DMS114 treated with DMSO at 0.1 percent for 48 hours (cell line): ENCODE data around the gene TTLL1.
"Not testable (repeated sequence)": the region's sequence is repeated elsewhere in the genome, so short reads cannot be mapped to it uniquely, and the experiment has no call there.

Experiments
- DNase-seq: peaks from one replicate; lab custom pipeline; 2025; ENCODE audit not compliant: unreplicated experiment; lab: John Stamatoyannopoulos, UW

TTLL1 gene

DNA sequence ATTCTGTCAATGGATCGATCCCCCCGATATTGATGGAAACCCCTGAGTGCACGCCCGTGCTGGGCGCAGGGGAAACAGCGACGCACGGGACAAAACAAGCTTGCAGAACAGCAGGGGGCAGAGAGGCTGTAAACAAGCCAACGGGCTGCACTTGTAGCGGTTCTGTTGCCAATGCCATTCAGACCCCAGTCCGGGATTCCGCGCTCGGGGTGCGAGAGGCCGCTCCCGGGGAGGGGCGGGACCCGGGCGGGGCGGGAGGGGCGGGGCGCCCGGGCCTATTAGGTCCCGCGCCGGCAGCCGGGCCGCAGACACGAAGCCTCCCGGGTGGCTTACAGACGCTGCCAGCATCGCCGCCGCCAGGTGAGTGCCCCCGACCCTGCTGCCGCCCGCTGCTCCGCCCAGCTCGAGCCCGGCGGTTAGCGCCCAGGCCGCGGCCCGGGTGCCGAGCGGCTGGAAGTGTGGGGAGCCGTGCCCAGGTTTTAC is 21.3 kb upstream of the TTLL1 start, which contains the start of gene BIK:
TSS of gene BIK (plus strand) at position 307 of the 483 bp plus-strand sequence. CDS start 13,273 bp downstream, outside the sequence.
- no peak for DNase-seq

DNA sequence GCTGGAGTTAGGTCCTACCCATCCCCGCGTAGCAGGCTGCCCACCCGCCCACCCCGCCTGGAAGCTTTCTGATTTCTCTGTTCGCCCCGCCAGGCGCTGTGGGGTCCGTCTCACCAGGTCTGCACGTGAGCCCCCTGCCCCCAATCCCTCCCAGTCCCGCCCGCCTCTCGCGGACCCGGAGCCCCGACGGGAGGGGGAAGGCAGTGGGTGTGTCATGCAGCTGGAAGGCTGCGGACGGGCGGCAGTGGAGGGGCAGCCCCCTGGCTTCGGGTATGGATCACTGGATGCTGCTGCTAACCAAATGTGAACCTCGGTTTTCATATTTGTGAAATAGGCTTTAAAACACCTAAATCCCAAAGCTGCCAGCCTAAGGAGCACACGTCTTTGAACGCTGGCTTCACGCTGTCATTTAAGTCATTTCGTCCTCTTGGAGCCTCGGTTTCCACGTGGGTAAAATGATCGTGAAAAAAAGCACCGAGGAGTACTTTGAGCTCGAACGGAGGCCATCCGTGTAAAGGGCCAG is 20.8 kb upstream of the TTLL1 start:
- DNase-seq: peak; percentile 3

DNA sequence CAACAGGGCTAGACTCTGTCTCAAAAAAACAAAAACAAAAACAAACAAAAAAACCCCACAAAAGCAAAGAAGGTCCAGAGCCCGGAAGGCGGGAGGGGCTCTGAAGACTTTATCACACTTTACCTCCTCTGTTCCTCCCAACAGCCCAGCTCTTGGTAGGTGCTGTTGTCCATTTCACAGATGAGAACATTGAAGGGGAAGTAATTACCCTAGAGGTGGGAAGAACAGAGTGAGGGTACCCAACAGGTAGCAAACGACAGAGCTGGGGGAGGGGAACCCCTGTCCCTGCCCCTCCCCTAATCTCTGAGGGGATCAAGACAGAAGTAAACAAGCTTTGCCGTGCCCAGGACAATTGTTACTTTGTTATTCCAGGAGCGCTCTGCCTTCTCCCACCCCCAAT is 20.3 kb upstream of the TTLL1 start:
- DNase-seq: no peak

DNA sequence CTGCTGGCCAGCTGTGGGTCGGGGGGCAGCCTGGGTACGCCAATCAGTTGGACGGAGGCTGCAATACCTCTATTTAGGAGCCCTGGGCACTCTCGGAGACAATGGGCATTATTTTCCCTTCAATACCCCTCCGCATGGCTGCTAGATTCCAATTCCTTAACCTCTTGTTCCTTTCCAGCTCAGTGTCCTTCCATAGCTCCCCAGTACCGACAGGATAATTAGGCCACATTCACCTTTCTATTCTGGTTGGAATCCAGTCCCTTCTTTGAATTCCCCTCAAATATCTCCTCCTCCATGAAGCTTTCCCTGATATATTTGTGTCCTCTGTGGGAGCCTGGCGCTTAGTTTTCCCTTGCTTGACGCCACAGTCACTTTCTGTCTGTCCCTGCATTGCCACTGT is 17.1 kb upstream of the TTLL1 start:
- no peak for DNase-seq

DNA sequence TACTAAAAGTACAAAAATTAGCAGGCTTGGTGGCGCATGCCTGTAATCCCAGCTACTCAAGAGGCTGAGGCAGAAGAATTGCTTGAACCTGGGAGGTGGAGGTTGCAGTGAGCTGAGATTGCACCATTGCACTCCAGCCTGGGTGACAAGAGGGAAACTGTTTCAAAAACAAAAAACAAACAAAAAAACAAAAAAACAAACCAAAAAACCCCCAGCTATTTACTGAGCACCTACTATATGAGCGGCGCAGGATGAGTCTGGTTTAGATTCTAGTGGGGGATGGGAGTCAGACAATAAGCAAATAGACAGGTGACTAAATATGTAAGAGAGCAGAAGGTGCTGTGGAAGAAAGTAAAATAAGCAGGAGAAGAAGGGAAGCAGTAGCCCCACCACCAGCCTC is 15.8 kb upstream of the TTLL1 start:
- DNase-seq: not testable (repeated sequence)

DNA sequence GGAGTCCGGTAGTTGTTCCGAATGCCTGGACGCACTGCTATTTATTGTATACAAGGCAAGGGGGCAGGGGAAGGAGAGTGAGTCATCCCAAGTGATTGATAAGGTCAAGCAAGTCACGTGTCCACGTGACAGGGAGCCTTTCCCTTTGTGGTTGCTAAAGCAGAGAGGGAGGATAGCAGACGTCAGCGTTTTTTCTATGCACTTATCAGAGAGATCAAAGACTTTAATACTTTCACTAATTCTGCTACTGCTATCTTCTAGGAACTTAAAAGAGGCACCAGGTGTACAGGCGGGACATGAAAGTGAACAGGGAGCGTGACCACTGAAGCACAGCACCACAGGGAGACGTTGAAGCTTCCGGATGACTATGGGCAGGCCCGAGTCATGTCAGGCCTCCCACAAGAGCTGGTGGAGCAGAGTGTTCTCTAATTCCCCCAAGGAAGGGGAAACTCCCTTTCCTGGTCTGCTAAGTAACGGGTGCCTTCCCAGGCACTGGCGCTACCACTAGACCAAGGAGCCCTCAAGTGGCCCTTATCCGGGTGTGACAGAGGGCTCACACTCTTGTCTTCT is 14.9 kb upstream of the TTLL1 start:
- not testable (repeated sequence) for DNase-seq

DNA sequence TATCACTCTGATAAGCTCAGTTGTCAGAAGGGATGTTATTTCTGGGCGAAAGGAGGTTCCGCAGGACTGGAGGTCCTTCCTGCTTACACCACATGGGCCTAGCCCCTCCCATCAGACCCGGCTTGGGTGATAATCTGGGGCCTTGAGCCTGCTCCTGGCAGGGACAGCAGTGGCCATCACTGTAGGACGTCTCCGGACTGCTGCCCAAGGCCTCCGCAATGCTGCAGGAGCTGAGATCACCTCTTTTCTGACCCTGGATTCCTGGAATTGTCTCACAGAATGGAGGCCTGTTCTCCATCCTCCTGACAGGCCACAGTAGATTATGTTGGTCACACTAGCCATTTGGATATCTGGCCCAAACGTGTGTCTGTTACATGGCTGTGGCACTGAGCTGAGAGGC is 12.1 kb upstream of the TTLL1 start:
- DNase-seq: no peak

DNA sequence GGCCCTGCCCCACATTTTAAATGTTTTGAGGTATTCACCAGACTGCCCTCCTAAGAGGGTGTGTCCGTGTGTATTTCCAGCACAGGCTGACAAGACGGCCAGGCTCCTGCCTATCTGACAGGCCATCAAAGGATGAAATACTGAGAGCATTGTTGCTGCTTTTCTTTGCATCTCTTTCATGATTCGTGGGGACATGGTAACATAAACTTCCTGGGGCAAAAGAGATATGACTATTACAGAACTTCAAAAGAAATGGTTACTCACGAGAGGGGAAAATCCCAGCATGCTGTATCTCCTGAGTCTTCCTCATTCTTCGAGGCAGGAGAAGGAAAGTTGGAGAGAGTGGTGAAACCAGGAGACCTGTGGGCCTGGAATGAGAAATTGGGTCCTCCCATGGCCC is 11.0 kb upstream of the TTLL1 start:
- DNase-seq: no peak

DNA sequence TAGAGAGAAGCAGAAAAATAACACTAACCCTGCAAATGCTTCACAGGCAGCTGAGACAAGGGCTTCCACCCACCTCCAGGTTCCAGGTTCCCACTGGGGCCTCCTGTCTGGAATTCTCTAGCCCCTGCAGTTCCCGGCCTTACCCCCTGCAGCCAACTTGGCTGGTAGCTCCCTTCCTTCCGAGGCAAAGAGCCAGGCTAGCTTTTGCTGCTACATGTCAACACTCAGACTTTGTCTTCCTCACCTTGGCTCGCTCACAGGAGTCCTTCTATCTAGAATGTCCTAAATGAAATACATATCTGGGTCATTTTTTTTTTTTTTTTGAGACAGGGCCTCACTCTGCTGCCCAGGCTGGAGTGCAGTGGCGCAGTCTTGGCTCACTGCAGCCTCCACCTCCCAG is 9.9 kb upstream of the TTLL1 start:
- no peak for DNase-seq

DNA sequence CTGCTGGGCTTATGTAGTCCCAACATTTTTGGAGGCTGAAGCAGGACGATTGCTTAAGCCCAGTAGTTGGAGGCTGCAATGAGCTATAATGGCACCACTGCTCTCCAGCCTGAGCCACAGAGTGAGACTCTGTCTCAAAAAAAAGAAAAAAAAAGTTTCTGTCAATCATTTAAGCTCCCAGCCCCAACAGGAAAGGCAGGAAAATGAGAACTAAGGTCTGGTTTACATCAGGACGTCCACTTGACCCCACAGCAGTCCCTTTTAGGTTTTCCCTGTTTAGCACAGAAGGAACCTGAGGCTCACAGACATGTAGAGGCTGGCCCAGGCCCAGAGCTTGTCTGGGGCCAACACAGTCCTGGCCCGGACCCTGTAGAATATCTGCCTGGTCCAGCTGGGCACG is 9.2 kb upstream of the TTLL1 start:
- no peak for DNase-seq

DNA sequence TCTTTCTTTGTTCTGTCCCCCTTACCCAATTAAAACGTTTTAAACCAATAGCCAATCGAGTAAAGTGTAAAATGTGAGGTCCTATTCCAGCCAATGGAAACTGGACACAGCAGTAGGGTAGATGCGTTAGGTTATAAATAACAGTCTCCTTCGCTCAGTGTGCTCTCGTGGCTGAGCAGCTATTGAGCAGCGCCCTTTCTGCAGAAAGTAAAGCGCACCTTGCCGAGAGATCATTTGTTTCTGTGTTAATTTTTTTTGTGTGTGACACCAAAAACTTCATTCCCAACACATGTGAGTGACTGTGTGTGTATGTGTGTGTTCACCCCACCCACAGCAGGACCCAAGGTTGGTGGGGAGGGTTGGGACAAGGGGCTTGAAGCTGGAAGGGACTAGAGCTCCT is 7.2 kb upstream of the TTLL1 start:
- no peak for DNase-seq

DNA sequence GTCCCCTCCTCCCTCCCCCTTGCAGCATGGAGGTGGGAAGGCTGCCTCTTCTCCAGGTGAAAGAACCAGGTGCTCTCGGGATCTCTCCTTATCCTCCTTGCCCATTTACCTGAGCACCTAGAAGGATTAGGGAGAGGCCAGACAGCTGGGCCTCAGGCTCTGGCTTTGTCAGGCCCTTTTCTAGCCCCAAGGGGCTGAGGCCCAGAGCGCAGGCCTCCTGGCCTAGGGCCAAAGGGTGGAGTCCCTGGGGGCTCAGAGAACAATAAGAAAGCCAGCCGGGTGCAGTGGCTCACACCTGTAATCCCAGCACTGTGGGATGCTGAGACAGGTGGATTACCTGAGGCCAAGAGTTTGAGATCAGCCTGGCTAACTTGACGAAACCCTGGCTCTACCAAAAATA is 5.4 kb upstream of the TTLL1 start:
- DNase-seq: no peak

DNA sequence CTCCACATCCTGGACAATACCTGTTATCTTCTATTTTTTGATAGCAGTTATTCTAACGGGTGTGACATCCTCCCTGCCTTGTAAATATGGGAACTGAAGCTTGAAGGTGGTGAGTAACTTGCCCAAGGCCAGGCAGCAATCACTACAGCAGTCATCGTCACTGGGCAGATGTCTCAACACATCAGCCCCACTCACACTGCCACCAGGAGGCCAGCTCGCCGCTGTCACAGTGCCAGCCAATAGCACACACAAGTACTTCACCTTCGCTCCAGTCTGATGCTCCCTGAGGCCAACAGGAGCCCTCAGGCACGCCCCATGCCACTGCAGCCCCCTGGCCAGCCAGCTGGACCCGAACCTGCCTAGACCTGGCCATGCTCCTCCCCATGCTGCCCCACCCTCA is 4.9 kb upstream of the TTLL1 start:
- DNase-seq: no peak

DNA sequence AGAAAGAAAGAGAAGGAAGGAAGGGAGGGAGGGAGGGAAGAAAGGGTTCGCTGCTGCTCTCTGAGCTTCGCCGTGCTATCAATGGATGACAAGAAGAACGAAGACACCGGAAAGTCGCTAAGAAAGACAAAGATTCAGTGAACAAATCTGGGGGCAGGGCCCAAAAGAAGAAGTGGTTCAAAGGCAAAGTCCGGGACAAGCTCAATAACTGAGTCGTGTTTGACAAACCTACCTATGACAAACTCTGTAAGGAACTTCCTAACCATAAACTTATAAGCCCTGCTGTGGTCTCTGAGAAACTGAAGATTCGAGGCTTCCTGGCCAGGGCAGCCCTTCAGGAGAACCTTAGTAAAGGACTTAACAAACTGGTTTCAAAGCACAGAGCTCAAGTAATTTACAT is 2.9 kb upstream of the TTLL1 start:
- no peak for DNase-seq

DNA sequence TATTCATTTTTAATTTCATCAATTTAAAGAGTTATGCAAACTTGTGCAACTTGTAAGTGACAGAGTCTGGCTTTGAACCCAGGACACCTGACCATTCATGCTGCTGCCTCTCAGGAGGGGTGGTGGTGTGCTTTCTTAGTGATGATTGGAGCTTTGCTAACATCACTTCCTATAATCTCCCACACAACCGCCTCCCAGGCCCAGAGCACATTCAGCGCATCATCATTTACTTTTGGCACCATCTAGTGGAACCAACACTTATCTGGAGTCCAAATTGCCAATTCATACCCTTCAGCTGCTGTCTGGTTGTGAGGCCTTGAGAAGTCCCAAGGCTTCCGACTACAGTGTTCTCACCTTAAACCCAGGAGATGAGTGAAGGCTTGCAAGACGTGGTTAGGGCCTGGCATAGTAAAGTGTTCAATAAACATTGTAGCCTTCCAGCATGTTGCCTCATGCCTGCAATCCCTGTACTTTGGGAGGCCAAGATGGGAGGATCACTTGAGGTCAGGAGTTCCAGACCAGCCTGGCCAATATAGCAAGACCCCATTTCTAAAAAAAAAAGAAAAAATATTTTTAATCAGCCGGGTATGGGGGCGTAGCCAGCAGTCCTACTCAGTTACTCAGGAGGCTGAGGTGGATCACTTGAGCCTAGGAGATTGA is 1.1 kb upstream of the TTLL1 start:
- peak; percentile 92 for DNase-seq

DNA sequence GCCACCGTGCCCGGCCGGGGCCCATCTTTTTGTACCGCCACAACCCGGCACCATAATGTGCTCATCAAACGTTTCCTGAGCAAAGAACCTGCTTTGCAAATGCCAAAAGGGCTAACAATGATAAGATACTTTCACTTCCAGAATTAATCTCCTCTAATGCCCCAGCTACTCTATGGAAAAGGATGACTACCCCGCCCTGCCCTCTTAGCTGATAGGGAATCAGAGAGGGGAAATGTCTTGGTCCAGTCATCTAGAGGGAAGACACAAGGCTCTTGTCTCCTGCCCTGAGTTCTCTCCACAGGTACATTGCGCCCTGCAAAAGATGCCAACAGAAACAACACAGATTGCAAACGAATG is 586 bp downstream of the TTLL1 start:
- DNase-seq: no peak

DNA sequence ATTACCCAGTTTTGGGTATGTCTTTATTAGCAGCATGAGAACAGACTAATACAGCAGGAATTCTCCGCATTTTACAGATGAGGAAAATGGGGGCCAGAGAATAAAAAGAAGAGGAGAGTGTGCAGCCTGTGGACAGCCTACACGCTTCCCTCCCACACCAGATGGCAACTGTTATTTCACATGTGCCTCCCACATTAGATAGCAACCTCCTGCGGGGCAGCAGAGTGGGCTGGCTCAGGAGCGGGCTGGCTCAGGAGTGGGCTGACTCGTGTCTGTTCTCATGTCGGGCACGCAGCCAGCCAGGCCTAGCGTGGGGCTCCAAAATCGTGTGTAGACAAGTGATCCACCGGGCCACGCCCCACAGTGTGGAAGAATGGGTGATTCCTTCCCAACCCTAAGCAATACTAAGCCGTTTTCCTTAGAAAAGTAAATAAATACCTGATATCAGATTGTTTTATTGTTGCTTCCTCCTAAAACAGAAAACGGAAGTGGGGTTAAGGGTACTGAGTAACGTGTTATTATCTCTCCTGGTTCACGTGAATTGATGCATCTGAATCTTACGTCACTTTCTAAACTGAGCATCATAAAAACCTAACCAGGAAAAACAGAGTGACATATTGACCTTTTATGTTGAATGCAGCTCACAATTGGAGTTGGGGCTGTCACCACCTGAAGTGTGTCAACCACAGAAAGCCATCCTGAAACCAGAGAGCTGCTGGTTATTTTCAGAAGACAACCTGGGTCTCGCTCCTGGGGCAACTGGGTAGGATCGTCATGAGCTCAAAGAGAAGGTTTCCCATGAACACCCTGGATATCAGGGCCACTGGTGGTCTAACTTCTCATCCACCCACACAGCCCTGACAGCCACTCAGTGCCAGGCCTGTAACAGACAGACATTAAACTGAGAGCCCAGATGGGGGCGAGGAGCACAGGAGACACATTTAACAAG is 3.3 kb downstream of the TTLL1 start:
- no peak for DNase-seq

DNA sequence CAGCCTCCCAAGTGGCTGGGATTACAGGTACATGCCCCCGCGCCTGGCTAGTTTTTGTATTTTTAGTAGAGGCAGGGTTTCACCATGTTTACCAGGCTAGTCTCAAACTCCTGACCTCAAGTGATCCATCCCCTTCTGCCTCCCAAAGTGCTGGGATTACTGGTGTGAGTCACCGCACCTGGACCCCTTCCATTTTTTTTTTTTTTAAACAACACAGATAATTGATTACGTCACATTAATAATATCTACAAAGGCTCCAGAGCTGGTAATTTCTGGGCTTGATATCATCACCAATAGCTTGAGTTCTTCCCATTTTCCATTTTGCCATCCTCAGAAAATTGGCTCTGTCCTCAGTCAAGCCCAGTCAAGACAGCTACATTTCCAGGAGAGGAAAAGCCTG is 7.2 kb downstream of the TTLL1 start:
- no peak for DNase-seq

DNA sequence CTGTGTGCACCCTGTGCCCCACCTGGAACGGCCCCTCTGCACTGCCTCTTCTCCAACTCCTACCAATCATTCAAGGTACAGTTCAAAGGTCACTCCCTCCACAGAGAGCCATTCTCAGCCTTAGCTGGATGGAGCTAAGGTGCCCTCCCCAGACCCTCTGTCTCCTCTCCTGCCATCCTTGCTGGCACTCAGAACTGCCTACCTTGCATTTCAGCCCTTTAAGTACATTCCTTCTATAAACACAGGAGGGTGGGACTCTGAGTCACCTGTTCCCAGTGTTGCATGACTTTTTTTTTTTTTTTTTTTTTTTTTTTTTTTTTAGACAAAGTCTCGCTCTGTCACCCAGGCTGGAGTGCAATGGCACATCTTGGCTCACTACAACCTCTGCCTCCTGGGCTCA is 8.6 kb downstream of the TTLL1 start:
- DNase-seq: no peak

DNA sequence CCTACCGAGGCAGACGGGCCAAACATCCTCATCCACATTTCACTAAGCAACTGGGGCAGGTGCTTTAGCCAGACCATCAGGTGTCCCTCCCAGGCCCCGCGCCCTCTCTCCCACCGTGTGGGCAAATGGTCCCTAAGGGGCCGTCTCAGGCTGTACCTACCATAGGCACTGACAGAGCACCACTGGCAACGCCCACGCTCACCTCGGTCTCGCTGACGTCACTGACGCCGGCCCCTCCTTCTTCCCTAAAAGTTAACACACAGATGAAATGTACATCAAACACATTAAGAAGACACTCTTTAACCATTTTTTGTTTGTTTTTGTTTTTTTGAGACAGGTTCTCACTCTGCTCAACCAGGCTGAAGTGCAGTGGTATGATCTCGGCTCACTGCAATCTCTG is 9.4 kb downstream of the TTLL1 start:
- no peak for DNase-seq

DNA sequence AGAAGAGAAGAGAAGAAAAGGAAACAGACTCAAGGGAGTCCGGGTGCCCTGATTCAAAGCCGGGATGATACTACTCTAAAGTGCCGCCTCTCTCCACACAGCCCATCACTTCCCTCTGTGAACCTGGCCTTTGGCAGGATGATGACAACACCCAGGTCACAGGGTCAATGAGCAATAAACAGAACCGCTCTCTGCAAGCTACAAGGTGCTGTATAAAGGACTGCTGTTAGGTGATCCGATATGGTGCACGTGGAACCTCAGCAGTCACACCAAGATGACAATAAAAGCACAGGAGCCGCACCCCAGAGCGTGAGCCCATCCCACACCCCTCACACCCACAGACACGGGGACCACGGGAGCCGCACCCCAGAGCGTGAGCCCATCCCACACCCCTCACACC is 10.7 kb downstream of the TTLL1 start:
- DNase-seq: no peak
